ENCODE data around the gene GPRIN3.
A peak's percentile ranks its signal among the peaks of the same experiment; 100 is the strongest.

GPRIN3 gene

GRCh38 chr4:89253311-89253710 lies 54.3 kb downstream of the GPRIN3 start:
- no peak for DNase-seq

GRCh38 chr4:89251396-89251795 lies 56.2 kb downstream of the GPRIN3 start:
- no peak for DNase-seq

- DNase-seq = no peak
Observed at GRCh38 chr4:89249716-89250361, 57.8 kb downstream of the GPRIN3 start.

GRCh38 chr4:89249313-89249712 lies 58.3 kb downstream of the GPRIN3 start:
- no peak for DNase-seq

GRCh38 chr4:89248879-89249281 lies 58.7 kb downstream of the GPRIN3 start:
- no peak for DNase-seq

- DNase-seq = no peak
Observed at GRCh38 chr4:89247951-89248350, 59.6 kb downstream of the GPRIN3 start.

GRCh38 chr4:89245459-89245858 lies 62.1 kb downstream of the GPRIN3 start:
- no peak for DNase-seq

GRCh38 chr4:89243733-89244252 lies 63.8 kb downstream of the GPRIN3 start:
- no peak for DNase-seq

GRCh38 chr4:89242864-89243732 lies 64.5 kb downstream of the GPRIN3 start:
- DNase-seq = no peak

- DNase-seq = no peak
Observed at GRCh38 chr4:89242216-89242615, 65.4 kb downstream of the GPRIN3 start.

- DNase-seq = no peak
Observed at GRCh38 chr4:89230271-89230670, 77.3 kb downstream of the GPRIN3 start.

GRCh38 chr4:89226665-89227574 lies 80.7 kb downstream of the GPRIN3 start:
- peak; percentile 55 to 67 for DNase-seq

GRCh38 chr4:89222170-89222569 lies 85.4 kb downstream of the GPRIN3 start:
- DNase-seq = no peak

GRCh38 chr4:89221167-89221867 lies 86.3 kb downstream of the GPRIN3 start:
- no peak for DNase-seq

GRCh38 chr4:89218587-89218986 lies 89.0 kb downstream of the GPRIN3 start:
- no peak for DNase-seq

- DNase-seq = no peak
Observed at GRCh38 chr4:89217604-89218003, 90.0 kb downstream of the GPRIN3 start.

- no peak for DNase-seq
Observed at GRCh38 chr4:89216866-89217265, 90.7 kb downstream of the GPRIN3 start.

GRCh38 chr4:89216422-89216821 lies 91.2 kb downstream of the GPRIN3 start:
- DNase-seq = no peak

GRCh38 chr4:89215736-89216135 lies 91.9 kb downstream of the GPRIN3 start:
- DNase-seq = no peak

GRCh38 chr4:89214308-89214707 lies 93.3 kb downstream of the GPRIN3 start:
- no peak for DNase-seq

GRCh38 chr4:89213382-89213701 lies 94.3 kb downstream of the GPRIN3 start:
- no peak for DNase-seq

- no peak for DNase-seq
Observed at GRCh38 chr4:89212666-89213381, 94.8 kb downstream of the GPRIN3 start.
